WTC11 (cell line): ENCODE data around the gene GDA. TPM values are rescaled to one million over a fixed set of nuclear protein-coding genes. Genes with fewer than 3 reads are reported as not detected.

Experiments
- ATAC-seq: fragments of 200-7000 bp; cut with Tn5 transposase; 2 replicates; pipeline ENCODE4 v1.10.0; 2021; ENCODE audit warnings: mild to moderate bottlenecking, moderate library complexity
- CTCF ChIA-PET: fragments of 300-600 bp; sonication (Branson Sonifier 250); formaldehyde crosslinking; loops from one replicate; lab custom pipeline; 2021; ENCODE audit warnings: antibody characterized with exemption; lab: Charles Lee
- POLR2A ChIA-PET: fragments of 350-600 bp; sonication (Branson Sonifier 250); formaldehyde crosslinking; loops from one replicate; lab custom pipeline; 2021; ENCODE audit warnings: antibody characterized with exemption; lab: Charles Lee
- DNase-seq: peaks from one replicate; pipeline ENCODE4 v3.0.0; 2021; ENCODE audit warnings: low spot score
- H3K27ac Mint-ChIP-seq: 2 replicates; pipeline ENCODE4 v1.8.0; 2021; ENCODE audit warnings: mixed read lengths
- H3K27me3 Mint-ChIP-seq: 2 replicates; pipeline ENCODE4 v1.8.0; 2021; ENCODE audit warnings: low read depth, mild to moderate bottlenecking, moderate library complexity, mixed read lengths
- H3K36me3 Mint-ChIP-seq: 2 replicates; pipeline ENCODE4 v1.8.0; 2021; ENCODE audit warnings: mixed read lengths
- H3K4me1 Mint-ChIP-seq: 2 replicates; pipeline ENCODE4 v1.8.0; 2022; ENCODE audit warnings: mixed read lengths
- H3K4me3 Mint-ChIP-seq: 2 replicates; pipeline ENCODE4 v1.8.0; 2021; ENCODE audit warnings: mild to moderate bottlenecking, moderate library complexity, mixed read lengths
- H3K9me3 Mint-ChIP-seq: 2 replicates; pipeline ENCODE4 v1.8.0; 2021; ENCODE audit warnings: mixed read lengths
- CREM ChIP-seq: sonication (generic); formaldehyde crosslinking; IDR thresholded peaks from 2 replicates; pipeline ENCODE4 v1.8.1; 2022; ENCODE audit warnings: mild to moderate bottlenecking, missing genetic modification reagents, moderate library complexity
- ELF4 ChIP-seq: sonication (generic); formaldehyde crosslinking; IDR thresholded peaks from 2 replicates; pipeline ENCODE4 v1.8.1; 2022; ENCODE audit warnings: low read depth, mild to moderate bottlenecking, moderate library complexity, missing genetic modification reagents
- FOXP1 ChIP-seq: sonication (generic); formaldehyde crosslinking; IDR thresholded peaks from 2 replicates; pipeline ENCODE4 v1.8.0; 2022; ENCODE audit warnings: missing genetic modification reagents, mild to moderate bottlenecking, moderate library complexity, borderline replicate concordance
- HMGA2 ChIP-seq: fragments of 250-450 bp; sonication (Bioruptor Pico); IDR thresholded peaks from 2 replicates; pipeline ENCODE4 v1.4.0; 2021; ENCODE audit warnings: mild to moderate bottlenecking, moderate library complexity
- IRF2 ChIP-seq: sonication (generic); formaldehyde crosslinking; IDR thresholded peaks from 2 replicates; pipeline ENCODE4 v1.8.0; 2022; ENCODE audit warnings: low read depth, missing genetic modification reagents, borderline replicate concordance
- NR2C2 ChIP-seq: sonication (generic); formaldehyde crosslinking; IDR thresholded peaks from 2 replicates; pipeline ENCODE4 v1.8.0; 2022; ENCODE audit warnings: mild to moderate bottlenecking, missing genetic modification reagents
- SP1 ChIP-seq: sonication (generic); formaldehyde crosslinking; conservative IDR thresholded peaks from 2 replicates; pipeline ENCODE4 v1.8.1; 2022; ENCODE audit warnings: missing genetic modification reagents
- total RNA-seq: library from RNA; stranded (reverse); gene quantifications from 3 replicates; pipeline ENCODE4 v1.2.3, GENCODE V29; 2021
- TF ChIP-seq, protein P1 (sequence below): fragments of 250-450 bp; sonication (Bioruptor Pico); IDR thresholded peaks from 2 replicates; pipeline ENCODE4 v1.9.0; 2021; ENCODE audit warnings: mild to moderate bottlenecking, borderline replicate concordance
- TF ChIP-seq, protein P2 (sequence below): sonication (generic); formaldehyde crosslinking; IDR thresholded peaks from 2 replicates; pipeline ENCODE4 v1.8.1; 2023; ENCODE audit warnings: mild to moderate bottlenecking, moderate library complexity, missing genetic modification reagents
- TF ChIP-seq, protein P3 (sequence below): fragments of 250-450 bp; sonication (Bioruptor Pico); IDR thresholded peaks from 2 replicates; pipeline ENCODE4 v1.9.0; 2021; ENCODE audit warnings: mild to moderate bottlenecking
- TF ChIP-seq, protein P4 (sequence below): sonication (generic); formaldehyde crosslinking; IDR thresholded peaks from 2 replicates; pipeline ENCODE4 v1.8.1; 2023; ENCODE audit warnings: mild to moderate bottlenecking, missing genetic modification reagents
- TF ChIP-seq, protein P5 (sequence below): sonication (generic); formaldehyde crosslinking; conservative IDR thresholded peaks from 2 replicates; pipeline ENCODE4 v1.8.1; 2022; ENCODE audit warnings: mild to moderate bottlenecking, missing genetic modification reagents
- TF ChIP-seq, protein P6 (sequence below): sonication (generic); formaldehyde crosslinking; IDR thresholded peaks from 2 replicates; pipeline ENCODE4 v1.8.1; 2023; ENCODE audit warnings: mild to moderate bottlenecking, missing genetic modification reagents

Gene GDA
- total RNA-seq, 1 experiment from 2014 or later: 0.68 TPM

DNA sequence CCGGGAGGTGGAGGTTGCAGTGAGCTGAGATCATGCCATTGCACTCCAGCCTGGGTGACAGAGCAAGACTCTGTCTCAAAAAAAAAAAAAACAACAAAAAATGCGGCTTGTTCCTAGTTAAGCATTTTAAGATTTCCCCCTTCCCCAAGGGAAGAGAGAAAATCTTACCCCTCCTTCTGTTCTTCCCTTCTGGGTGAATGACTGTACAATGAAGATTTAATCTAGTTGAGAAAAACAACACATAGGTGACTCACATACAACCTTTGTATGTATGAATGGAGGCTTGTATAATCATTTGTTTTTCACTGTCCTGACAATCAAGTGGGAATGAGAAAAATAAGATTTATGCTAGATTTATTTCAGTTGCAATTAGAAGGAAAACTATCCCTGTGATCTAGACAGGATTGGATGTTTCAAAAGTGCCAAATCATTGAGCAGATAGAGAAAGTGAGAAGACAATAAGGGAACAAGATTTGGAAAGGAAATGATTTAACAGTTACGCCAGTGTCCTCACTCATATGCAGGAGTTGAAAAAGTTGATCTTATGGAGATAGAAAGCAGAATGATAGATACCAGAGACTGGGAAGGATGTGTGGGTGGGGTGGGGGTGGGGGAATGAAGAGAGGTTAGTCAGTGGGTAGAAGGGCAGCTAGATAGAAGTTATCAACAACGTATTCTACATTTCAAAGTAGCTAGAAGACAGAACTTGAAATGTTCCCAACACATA is 16.7 kb downstream of the GDA start (continued):
- TF ChIP-seq, protein P1, sequence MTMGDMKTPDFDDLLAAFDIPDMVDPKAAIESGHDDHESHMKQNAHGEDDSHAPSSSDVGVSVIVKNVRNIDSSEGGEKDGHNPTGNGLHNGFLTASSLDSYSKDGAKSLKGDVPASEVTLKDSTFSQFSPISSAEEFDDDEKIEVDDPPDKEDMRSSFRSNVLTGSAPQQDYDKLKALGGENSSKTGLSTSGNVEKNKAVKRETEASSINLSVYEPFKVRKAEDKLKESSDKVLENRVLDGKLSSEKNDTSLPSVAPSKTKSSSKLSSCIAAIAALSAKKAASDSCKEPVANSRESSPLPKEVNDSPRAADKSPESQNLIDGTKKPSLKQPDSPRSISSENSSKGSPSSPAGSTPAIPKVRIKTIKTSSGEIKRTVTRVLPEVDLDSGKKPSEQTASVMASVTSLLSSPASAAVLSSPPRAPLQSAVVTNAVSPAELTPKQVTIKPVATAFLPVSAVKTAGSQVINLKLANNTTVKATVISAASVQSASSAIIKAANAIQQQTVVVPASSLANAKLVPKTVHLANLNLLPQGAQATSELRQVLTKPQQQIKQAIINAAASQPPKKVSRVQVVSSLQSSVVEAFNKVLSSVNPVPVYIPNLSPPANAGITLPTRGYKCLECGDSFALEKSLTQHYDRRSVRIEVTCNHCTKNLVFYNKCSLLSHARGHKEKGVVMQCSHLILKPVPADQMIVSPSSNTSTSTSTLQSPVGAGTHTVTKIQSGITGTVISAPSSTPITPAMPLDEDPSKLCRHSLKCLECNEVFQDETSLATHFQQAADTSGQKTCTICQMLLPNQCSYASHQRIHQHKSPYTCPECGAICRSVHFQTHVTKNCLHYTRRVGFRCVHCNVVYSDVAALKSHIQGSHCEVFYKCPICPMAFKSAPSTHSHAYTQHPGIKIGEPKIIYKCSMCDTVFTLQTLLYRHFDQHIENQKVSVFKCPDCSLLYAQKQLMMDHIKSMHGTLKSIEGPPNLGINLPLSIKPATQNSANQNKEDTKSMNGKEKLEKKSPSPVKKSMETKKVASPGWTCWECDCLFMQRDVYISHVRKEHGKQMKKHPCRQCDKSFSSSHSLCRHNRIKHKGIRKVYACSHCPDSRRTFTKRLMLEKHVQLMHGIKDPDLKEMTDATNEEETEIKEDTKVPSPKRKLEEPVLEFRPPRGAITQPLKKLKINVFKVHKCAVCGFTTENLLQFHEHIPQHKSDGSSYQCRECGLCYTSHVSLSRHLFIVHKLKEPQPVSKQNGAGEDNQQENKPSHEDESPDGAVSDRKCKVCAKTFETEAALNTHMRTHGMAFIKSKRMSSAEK (CRISPR knock-in tag): no peak

DNA sequence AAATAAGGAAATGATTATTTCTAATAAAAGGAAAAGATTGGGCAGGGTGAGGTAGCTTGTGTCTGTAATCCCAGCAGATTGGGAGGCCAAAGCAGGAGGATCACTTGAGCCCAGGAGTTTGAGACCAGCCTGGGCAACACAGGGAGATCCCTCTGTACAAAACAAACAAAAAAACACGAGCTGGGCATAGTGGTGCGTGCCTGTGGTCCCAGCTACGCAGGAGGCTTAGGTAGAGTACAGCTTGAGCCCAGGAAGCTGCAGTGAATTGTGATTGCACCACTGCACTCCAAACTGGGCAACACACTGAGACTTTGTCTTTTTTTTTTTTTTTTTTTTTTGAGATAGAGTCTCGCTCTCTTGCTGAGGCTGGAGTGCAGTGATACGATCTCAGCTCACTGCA is 18.8 kb downstream of the GDA start:
- H3K27me3 Mint-ChIP-seq: no peaks in the 10 kb centered on the region
- no peak overlapping the region for H3K4me3 Mint-ChIP-seq
- ATAC-seq (no peak), DNase-seq (no peak)
- no peaks in the 10 kb centered on the region for H3K36me3 Mint-ChIP-seq
- no peak overlapping the region for H3K27ac Mint-ChIP-seq
- TF ChIP-seq CREM (CRISPR knock-in tag) (no peak), ELF4 (CRISPR knock-in tag) (no peak), IRF2 (CRISPR knock-in tag) (no peak), NR2C2 (CRISPR knock-in tag) (no peak), SP1 (CRISPR knock-in tag) (no peak), FOXP1 (CRISPR knock-in tag) (no peak), HMGA2 (CRISPR knock-in tag) (no peak)
- TF ChIP-seq, protein P2, sequence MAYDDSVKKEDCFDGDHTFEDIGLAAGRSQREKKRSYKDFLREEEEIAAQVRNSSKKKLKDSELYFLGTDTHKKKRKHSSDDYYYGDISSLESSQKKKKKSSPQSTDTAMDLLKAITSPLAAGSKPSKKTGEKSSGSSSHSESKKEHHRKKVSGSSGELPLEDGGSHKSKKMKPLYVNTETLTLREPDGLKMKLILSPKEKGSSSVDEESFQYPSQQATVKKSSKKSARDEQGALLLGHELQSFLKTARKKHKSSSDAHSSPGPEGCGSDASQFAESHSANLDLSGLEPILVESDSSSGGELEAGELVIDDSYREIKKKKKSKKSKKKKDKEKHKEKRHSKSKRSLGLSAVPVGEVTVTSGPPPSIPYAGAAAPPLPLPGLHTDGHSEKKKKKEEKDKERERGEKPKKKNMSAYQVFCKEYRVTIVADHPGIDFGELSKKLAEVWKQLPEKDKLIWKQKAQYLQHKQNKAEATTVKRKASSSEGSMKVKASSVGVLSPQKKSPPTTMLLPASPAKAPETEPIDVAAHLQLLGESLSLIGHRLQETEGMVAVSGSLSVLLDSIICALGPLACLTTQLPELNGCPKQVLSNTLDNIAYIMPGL: no peak
- TF ChIP-seq, protein P3, sequence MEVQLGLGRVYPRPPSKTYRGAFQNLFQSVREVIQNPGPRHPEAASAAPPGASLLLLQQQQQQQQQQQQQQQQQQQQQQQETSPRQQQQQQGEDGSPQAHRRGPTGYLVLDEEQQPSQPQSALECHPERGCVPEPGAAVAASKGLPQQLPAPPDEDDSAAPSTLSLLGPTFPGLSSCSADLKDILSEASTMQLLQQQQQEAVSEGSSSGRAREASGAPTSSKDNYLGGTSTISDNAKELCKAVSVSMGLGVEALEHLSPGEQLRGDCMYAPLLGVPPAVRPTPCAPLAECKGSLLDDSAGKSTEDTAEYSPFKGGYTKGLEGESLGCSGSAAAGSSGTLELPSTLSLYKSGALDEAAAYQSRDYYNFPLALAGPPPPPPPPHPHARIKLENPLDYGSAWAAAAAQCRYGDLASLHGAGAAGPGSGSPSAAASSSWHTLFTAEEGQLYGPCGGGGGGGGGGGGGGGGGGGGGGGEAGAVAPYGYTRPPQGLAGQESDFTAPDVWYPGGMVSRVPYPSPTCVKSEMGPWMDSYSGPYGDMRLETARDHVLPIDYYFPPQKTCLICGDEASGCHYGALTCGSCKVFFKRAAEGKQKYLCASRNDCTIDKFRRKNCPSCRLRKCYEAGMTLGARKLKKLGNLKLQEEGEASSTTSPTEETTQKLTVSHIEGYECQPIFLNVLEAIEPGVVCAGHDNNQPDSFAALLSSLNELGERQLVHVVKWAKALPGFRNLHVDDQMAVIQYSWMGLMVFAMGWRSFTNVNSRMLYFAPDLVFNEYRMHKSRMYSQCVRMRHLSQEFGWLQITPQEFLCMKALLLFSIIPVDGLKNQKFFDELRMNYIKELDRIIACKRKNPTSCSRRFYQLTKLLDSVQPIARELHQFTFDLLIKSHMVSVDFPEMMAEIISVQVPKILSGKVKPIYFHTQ: no peak
- TF ChIP-seq, protein P4, sequence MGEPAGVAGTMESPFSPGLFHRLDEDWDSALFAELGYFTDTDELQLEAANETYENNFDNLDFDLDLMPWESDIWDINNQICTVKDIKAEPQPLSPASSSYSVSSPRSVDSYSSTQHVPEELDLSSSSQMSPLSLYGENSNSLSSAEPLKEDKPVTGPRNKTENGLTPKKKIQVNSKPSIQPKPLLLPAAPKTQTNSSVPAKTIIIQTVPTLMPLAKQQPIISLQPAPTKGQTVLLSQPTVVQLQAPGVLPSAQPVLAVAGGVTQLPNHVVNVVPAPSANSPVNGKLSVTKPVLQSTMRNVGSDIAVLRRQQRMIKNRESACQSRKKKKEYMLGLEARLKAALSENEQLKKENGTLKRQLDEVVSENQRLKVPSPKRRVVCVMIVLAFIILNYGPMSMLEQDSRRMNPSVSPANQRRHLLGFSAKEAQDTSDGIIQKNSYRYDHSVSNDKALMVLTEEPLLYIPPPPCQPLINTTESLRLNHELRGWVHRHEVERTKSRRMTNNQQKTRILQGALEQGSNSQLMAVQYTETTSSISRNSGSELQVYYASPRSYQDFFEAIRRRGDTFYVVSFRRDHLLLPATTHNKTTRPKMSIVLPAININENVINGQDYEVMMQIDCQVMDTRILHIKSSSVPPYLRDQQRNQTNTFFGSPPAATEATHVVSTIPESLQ (CRISPR knock-in tag): no peak
- TF ChIP-seq, protein P5, sequence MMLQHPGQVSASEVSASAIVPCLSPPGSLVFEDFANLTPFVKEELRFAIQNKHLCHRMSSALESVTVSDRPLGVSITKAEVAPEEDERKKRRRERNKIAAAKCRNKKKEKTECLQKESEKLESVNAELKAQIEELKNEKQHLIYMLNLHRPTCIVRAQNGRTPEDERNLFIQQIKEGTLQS (CRISPR knock-in tag): no peak
- TF ChIP-seq, protein P6, sequence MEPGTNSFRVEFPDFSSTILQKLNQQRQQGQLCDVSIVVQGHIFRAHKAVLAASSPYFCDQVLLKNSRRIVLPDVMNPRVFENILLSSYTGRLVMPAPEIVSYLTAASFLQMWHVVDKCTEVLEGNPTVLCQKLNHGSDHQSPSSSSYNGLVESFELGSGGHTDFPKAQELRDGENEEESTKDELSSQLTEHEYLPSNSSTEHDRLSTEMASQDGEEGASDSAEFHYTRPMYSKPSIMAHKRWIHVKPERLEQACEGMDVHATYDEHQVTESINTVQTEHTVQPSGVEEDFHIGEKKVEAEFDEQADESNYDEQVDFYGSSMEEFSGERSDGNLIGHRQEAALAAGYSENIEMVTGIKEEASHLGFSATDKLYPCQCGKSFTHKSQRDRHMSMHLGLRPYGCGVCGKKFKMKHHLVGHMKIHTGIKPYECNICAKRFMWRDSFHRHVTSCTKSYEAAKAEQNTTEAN (CRISPR knock-in tag): no peak
- H3K9me3 Mint-ChIP-seq: peaks cover 14% of the 10 kb centered on the region
- ChIA-PET CTCF (interaction anchor here (0.6 to 1.0 kb wide), 2 partner anchors 104 to 144 kb away, joined by 3 to 5 read pairs; no protein-coding TSS in a partner anchor), POLR2A (no interaction called here)
- no peaks in the 10 kb centered on the region for H3K4me1 Mint-ChIP-seq
